GM21515 (cell line): ENCODE data around the gene KRT222.

Source experiments
- ATAC-seq: cut with Tn5 transposase; IDR thresholded peaks from one replicate; pipeline ENCODE4 v1.9.1; 2021; ENCODE audit not compliant: unreplicated experiment

KRT222 gene

DNA sequence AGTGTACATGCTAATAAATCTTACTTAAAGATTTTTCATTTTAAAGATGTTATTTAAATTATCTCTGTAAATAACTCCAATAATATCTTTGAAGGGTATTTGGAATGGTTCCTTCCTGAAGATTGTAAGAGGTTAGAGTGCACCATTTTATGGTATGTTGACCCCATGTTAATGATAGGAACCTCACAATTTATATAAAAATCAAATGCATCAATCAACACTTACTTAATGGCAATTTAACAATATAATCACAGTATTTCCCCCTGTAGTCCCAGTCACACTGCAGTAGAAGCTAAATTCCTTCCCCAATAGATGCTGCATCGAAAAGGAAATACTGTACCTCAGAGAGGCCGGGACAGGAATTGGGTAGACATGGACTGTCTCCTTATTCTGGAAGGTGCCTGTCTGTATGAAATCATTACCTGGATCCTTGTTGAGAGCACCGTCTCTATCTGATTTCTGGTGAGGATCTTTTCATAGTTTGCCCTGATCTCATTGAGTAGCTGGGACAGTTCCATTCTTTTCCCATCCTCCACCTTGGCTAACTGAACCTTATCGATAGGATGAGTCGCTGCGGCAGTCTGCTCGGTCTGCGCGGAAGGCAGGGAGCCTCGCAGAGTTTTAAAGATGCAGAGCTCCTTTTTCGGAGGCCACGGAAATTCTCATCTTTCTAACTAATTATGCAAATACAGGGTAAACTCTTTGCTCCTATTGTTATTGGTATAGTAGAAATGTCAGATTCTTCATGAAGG is at the start of gene KRT222:
Gene KRT222 (minus strand): TSS at position 596 of the 752 bp plus-strand sequence. CDS start 78 bp downstream, at position 518.
- ATAC-seq = no peak

DNA sequence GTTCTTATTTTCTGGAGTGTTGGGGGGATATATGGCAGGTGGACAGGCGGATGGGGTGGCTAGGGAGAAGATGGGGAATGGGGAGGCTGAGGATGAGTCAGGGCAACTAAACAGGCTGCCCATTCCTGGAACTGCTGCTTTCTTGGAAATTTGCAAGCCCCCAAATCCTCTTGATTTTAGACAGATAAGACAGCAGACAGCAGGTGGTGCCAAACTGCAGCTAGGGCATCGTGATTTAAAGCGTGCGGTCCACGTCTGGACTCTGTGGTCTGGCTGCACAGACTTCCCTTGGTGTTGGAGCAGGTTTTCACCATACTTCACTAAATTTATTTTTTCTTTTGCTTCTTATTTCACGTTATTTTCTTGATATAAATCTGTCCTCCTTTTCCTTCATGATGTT is 49.5 kb upstream of the KRT222 start:
- no peak for ATAC-seq

DNA sequence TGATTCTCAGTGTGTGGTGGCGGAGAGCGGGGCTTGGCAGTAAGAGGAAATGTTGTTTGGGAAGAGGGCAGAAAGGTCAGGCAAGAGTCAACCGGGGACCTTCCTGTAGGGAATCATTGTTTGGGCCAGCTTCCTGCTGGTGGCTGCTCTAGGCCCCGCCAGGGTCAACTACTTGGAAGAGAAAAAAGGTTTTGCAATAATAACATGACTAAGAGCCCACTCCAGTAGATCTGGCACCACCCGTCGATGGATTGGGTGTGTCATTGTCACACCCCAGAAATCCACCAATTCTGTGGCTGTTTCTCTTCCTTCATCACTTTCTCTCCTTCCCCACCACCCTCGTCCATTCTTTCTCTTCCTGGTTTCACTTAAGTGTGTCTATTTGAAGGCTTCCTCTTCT is 42.8 kb upstream of the KRT222 start:
- no peak for ATAC-seq

- no peak for ATAC-seq
Measured at GRCh38 chr17:40705584-40705983, 40.6 kb upstream of the KRT222 start.

DNA sequence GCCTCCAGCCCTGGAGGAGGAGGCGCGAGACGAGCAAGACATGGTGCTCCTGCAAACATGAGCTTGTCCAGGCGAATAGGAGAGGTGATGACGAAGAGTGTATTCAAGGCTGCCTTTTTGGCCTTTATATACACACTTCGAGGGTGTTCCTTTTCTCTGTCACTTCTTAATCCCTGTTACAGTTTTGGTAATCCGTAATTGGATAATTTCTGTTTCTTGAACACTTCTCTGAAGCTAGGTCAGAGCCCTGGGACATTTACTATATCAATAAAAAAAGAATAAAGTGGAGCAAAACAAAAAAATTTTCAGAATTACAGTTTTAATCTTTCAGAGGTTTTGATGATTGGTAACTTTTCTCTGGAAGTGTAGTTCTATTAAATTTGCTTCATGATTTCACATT is 38.7 kb upstream of the KRT222 start, which contains the start of gene KRT24:
Gene KRT24 (minus strand): TSS at position 101 of the 400 bp plus-strand sequence. CDS start 59 bp downstream, at position 42.
- no peak for ATAC-seq

GRCh38 chr17:40702271-40702670 is 37.3 kb upstream of the KRT222 start:
- no peak for ATAC-seq

- ATAC-seq = no peak
Measured at GRCh38 chr17:40699853-40700252, 34.9 kb upstream of the KRT222 start.

DNA sequence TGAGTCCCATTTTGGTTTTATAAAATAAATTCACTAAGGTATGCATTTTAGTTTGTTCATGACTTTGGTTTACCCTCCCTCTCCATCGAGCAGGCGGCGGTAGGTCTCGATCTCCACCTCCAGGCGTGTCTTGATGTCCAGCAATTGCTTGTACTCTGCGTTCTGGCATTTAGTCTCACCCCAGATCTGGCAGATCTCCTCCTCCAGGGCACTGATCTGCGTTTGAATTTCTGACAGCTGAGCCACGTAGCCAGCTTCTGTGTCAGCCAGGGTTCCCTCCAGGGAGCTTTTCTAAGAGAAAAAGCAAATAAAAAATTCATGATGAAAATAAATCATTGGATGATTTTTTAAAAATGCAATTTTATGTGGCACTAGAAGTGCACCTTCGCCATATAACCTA is 34.4 kb upstream of the KRT222 start:
- no peak for ATAC-seq

- no peak for ATAC-seq
Measured at GRCh38 chr17:40697297-40697696, 32.3 kb upstream of the KRT222 start.

DNA sequence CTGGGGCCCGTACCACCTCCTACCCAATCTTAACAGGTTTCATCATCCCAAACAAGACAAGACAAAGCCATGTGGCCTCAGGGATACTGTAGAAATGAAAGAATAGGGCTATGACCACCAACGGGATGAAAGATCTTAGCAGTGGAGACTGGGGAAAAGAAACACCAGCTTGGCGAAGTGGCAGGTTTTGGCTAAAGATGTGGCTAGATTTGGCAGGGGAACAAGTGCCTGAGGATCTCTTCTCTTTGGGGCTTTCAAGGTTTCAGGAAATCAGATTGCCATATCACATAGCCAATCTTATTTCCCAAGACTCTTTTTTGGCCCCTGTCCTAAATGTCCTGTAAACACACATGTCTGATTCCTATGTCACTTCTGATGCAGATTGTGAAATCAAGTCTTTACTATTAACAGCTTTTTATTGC is 31.7 kb upstream of the KRT222 start:
- ATAC-seq = no peak

- ATAC-seq = no peak
Measured at GRCh38 chr17:40695874-40696472, 31.0 kb upstream of the KRT222 start.

DNA sequence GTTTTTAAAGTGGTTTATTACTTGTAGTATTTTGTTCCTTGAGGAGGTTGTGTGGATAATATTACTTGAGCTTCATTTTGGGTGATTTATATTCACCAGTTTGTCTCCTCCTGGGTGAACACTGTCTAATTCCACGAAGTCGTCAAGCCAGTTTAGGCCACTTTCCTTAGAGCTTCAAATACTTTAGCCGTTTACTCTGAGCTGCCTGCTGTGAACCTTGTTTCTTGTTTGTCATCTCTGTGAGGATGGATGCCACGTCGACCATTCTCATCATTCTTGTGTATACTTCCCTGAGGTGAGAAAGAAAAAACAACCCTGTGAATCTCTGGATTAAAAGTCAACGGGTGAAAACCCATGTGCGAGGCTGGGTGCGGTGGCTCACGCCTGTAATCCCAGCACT is 29.6 kb upstream of the KRT222 start:
- no peak for ATAC-seq

GRCh38 chr17:40687106-40687505 is 22.1 kb upstream of the KRT222 start:
- ATAC-seq = no peak

DNA sequence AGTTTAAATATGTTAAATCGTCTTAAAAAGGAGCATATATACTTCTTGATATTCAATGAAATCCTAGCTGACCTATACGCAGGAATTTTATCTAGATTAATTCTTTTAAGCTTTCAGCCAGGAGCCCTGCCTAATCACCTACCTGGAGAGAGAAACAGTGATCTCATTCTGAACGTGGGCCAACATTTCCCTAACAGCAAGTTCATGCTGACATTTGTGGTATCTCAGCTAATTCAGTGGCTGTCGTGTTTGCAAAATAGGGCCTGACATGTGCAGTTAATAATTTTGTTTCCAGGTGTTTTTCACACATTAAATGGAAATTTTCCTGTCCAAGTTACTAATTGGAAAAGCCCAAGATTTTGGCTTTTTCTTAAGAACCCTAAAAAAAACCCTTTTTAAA is 21.2 kb upstream of the KRT222 start:
- ATAC-seq = no peak

DNA sequence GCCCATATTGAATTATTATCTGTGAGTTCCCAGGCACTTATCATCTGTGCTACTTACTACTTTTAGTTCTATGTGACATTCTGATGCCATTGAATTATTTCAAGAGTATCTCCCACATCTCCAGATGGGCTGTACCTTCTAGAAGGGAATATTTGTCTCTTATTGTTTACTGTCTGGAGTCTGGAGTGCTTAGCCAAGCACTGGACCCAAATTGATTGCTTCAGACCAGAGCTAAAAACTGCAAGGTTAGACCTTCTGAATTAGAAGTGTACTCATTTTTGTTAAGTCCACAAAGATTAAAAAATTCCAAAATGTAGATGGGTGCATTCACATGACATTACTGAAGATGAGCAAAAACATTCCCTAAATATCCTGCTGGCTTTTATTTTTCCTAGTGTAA is 16.0 kb upstream of the KRT222 start:
- no peak for ATAC-seq

DNA sequence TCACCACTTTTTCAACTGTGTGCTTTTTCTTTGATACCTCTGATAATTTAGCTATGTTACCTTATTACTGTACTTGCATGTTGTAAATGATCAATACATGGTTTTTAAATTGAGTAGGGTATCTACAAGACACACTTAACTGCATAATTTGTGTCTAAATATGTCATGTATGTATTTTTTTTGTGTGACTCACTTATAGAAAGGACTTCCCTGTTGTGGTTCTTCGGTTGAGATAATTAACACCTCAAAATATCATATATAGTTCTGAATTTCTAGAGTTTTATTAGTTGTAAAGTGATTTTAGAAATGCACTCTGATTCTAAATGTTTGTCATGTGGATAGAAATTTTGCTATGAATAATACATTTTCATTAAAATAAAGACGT is 14.5 kb upstream of the KRT222 start:
- ATAC-seq = no peak

DNA sequence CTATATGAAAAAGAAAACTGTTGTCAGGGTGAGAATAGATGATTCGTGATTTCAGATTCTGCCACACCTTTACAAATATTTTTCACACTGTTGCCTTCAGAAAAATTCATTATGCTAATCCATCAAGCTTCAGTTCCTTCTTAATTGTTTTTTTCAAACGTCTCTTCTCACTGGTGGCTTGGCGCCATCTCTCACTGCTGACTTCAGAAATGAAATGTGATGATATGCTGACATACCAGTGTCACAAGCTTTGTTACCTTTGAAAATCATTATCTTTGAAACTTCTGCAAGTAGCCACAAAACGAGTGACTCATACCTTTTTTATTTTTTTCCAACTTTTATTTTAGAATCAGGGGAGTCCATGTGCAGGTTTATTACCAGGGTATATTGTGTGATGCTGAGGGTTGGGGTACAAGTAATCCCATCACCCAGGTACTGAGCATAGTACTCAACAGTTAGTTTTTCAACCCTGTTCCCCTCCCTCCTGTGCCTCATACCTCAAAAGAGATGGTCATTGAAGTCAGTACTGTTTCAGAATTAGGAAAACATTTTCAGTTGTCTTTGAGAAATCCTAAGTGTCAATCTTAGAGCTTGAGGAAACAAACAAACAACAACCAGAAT is 14.0 kb upstream of the KRT222 start:
- no peak for ATAC-seq

DNA sequence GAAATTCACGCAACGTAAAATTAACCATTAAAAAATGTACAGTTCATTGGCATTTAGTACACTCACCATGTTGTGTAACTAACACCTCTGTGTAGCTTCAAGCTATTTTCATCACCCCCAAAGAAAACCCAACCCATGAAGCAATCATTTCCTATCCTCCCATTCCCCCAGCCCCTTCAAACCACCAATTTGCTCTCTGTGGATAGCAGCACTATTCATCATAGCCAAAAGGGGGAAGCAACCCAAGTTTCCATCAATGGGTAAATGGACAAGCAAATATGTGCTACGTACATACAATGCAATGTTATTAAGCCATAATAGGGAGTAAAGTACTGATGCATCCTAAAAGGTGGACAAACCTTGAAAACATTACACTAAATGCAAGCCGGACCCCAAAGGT is 10.9 kb upstream of the KRT222 start:
- ATAC-seq = no peak

- ATAC-seq = no peak
Measured at GRCh38 chr17:40672654-40673053, 7.7 kb upstream of the KRT222 start.

GRCh38 chr17:40671282-40671681 is 6.3 kb upstream of the KRT222 start:
- ATAC-seq = no peak

- ATAC-seq = no peak
Measured at GRCh38 chr17:40666331-40666730, 1.4 kb upstream of the KRT222 start.

- no peak for ATAC-seq
Measured at GRCh38 chr17:40663252-40663651, 1.7 kb downstream of the KRT222 start.
